GM19463 (cell line): ENCODE data around the gene TYMS.
"Not testable (repeated sequence)": the region's sequence is repeated elsewhere in the genome, so short reads cannot be mapped to it uniquely, and the experiment has no call there.

Experiments
- ATAC-seq: cut with Tn5 transposase; IDR thresholded peaks from one replicate; pipeline ENCODE4 v1.9.1; 2021; ENCODE audit warnings: mild to moderate bottlenecking, moderate library complexity; ENCODE audit not compliant: unreplicated experiment

TYMS gene

GRCh38 chr18:676736-677135 lies 19.3 kb downstream of the TYMS start:
- no peak for ATAC-seq

GRCh38 chr18:677145-677544 lies 19.7 kb downstream of the TYMS start:
- ATAC-seq: peak; percentile 52

GRCh38 chr18:677951-678381 lies 20.5 kb downstream of the TYMS start:
- no peak for ATAC-seq

GRCh38 chr18:678482-679182 lies 21.2 kb downstream of the TYMS start:
- ATAC-seq: no peak

- no peak for ATAC-seq
Observed at GRCh38 chr18:679516-679915, 22.1 kb downstream of the TYMS start.

GRCh38 chr18:680392-680791 lies 22.9 kb downstream of the TYMS start:
- no peak for ATAC-seq

GRCh38 chr18:681985-682384 lies 24.5 kb downstream of the TYMS start:
- no peak for ATAC-seq

- not testable (repeated sequence) for ATAC-seq
Observed at GRCh38 chr18:682416-682815, 25.0 kb downstream of the TYMS start.

- ATAC-seq: no peak
Observed at GRCh38 chr18:682833-683232, 25.4 kb downstream of the TYMS start.

GRCh38 chr18:683531-683930 lies 26.1 kb downstream of the TYMS start:
- no peak for ATAC-seq

- no peak for ATAC-seq
Observed at GRCh38 chr18:685438-685837, 28.0 kb downstream of the TYMS start.

- no peak for ATAC-seq
Observed at GRCh38 chr18:686339-687111, 29.1 kb downstream of the TYMS start.

GRCh38 chr18:688323-688722 lies 30.9 kb downstream of the TYMS start:
- ATAC-seq: no peak

- no peak for ATAC-seq
Observed at GRCh38 chr18:692824-693223, 35.4 kb downstream of the TYMS start.

GRCh38 chr18:693466-694187 lies 36.2 kb downstream of the TYMS start:
- ATAC-seq: no peak

GRCh38 chr18:697012-697411 lies 39.6 kb downstream of the TYMS start:
- no peak for ATAC-seq

- no peak for ATAC-seq
Observed at GRCh38 chr18:697800-698199, 40.3 kb downstream of the TYMS start.

- ATAC-seq: no peak
Observed at GRCh38 chr18:703213-703967, 45.9 kb downstream of the TYMS start.

- ATAC-seq: no peak
Observed at GRCh38 chr18:706405-706804, 49.0 kb downstream of the TYMS start.

- ATAC-seq: no peak
Observed at GRCh38 chr18:708096-708495, 50.6 kb downstream of the TYMS start.

GRCh38 chr18:709771-710170 lies 52.3 kb downstream of the TYMS start:
- ATAC-seq: no peak
